Fibroblast of skin of scalp (primary cell): ENCODE results near the gene METTL25.

Experiments used
- DNase-seq: peaks from one replicate; pipeline ENCODE4 v3.0.0-alpha.2; 2013

The METTL25 gene

GRCh38 chr12:82407481-82407880, 49.2 kb downstream of the METTL25 start:
- no peak for DNase-seq

- DNase-seq = no peak
Measured at GRCh38 chr12:82408844-82409243, 50.5 kb downstream of the METTL25 start.

GRCh38 chr12:82411546-82412230, 53.4 kb downstream of the METTL25 start:
- no peak for DNase-seq

DNA sequence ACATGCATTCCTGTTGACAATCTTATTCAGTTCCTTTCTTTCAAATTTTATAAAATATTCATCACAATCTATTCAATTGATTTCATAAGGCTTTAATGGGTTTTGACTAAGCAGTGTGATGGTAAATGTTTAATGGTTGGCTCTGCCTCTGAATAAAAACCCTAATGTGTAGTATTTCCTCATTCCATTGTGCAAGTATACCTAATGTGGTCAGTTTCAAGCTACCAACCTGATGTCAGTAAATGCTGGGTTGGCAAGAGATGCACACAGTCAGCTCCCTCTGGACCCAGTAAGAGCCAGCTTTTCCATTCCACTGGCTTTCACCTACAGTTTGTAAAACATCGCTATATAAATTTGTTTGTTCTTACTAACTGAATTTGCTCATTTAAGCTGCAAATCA, 53.9 kb downstream of the METTL25 start:
- DNase-seq = no peak

DNA sequence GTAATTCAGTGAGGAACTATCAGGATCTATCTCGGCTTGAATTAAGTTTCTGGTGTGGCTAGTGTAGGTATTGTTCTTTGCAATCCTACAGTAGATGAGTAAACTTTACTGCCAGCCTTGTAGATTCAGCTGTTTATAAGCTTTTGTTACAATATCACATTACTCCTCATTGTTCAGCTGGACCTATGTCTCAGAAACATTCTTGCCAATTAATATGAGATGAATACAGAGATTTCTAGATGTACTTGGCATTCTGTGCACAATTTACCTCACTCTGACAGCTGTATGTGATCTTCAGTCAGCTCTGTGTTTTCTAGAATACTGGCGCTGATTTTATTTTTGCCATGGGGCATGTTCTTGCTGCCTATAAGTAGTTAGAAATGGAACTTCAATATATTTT, 55.7 kb downstream of the METTL25 start:
- no peak for DNase-seq

DNA sequence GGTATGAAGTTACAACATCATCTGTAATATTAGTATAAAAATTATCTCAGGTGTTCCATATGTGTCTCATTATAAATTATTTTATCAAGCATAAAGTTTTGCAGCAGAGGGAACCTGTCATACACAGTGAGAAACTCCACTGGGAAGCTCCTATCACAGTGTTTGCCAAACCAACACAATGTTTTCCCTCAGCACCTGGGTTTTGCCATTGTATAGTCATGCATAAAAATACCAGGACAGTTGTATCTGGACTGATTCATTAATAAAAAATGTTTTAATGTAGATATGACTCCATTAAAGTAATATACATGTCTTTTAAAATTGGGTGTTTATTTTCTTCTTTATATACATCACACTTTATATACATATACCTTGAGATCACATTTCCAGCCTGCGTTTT, 56.6 kb downstream of the METTL25 start:
- peak; percentile 1 for DNase-seq

- peak; percentile 27 for DNase-seq
Measured at GRCh38 chr12:82415402-82415801, 57.1 kb downstream of the METTL25 start.

DNA sequence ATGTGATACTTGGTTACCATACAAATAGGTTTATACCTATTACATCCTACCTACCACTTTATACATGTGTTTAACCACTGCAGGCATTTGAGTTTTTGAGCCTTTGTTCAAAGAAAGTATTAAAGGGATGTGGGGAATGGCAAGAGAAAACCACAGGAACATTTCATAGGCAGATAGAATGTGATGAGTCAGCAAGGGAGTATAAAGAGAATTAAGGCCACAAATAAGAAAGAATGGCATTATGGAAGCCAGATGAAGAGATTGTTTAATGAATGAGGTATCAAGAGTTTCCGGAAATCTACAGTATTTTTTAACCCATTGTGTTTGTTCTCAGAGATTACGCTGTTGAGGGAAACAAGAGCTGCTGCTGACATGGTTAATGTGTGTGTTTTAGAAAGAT, 66.9 kb downstream of the METTL25 start:
- DNase-seq = peak; percentile 66

DNA sequence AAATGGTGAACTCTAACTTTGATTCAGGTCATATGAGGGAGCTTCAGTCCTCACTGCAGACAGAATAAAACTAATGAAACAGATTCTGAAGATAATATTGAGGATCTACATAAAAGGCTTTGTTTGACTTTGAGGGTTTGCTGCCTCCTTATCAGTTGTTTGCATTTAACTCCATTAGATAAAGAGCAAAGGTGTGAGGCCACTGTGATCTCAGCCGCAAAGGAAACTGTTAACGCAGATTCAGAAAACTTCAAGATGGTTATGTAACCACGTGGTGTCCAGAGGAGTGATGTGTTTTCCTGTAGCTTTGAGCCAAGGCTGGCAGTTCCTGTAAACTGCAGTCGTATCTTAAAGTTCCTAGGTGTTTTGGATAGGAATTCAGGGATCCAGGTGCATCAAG, 67.8 kb downstream of the METTL25 start:
- DNase-seq = no peak

DNA sequence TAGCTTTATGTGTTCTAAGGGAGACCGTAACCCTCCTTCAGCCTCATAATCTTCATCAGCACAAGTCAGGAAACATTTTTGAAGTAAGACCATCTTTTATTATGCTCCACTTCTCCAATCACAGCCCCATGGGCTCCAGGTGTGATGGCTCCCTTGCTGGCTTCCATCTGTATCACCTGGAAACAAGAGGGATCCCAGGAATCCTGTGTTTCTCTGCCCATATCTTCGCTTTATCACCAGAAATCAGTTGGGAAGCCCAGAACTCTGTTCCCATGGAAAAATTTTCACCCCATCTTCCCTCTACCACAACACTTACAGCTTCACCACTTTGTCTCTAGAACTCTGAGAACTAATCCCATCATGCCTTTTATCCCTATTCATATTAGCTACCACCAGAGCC, 68.3 kb downstream of the METTL25 start:
- DNase-seq = no peak

DNA sequence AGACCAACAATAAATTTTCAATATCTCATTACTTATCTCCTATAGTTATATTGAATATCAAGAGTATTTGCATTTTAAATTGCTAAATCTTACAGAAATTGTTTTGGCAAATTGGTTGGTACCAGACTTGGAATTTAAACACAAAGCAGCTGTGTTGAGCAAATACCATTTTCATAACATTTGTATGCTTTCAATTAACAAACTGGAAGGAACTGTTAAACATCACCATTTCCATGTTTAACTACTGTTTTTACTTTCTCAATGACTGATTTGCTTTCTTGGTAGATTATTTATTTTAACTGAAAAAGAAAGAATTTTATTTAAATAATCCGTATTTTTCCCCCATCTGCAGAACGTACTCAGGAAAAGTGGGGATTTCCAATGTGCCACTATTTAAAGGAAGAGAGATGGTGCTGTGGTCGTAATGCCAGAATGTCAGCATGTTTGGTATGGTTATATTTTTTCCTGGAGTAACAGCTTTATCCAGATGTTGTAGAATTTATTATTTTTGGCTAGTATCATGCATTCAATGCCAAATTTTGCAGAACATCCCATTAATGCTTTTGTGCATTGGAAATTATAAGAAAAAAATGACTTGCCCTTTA, 72.3 kb downstream of the METTL25 start:
- no peak for DNase-seq

GRCh38 chr12:82434392-82434911, 76.1 kb downstream of the METTL25 start:
- no peak for DNase-seq

DNA sequence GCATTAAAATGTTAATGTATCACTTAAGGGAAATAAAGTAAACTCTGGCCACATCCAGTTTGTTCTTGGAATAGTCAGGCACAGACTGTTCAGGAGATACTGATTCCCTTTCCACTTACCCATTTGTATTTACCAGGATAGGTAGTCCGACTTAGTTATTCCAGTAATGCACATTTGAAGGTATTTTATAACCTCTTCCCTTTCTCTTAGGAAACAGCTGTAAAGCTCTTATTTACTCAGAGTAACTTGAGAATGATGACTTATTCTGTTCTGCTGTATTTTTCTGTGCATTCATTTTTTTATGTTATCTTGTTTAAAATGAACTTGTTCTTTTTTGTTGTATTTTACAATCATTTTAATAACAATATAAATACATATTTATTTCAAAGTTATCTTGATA, 78.0 kb downstream of the METTL25 start:
- no peak for DNase-seq

DNA sequence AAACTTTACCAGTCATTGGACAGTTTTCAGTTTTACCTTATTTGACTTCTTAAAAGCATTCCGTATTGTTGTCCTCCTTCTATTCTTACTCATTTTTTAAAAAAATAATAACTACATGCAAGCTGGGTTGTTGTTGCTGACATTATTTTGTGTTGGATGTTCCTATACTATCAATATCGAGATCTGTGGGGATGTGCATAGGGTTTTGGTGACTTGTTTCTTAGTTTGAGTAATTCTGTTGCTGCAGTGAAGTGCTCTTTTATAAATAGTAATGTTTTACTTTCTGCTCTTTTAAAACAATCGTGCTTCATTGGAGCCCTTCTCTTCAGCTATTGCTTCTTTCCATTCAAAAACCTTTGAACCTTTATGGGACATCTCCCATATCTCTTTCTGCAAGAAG, 79.4 kb downstream of the METTL25 start:
- DNase-seq = no peak

DNA sequence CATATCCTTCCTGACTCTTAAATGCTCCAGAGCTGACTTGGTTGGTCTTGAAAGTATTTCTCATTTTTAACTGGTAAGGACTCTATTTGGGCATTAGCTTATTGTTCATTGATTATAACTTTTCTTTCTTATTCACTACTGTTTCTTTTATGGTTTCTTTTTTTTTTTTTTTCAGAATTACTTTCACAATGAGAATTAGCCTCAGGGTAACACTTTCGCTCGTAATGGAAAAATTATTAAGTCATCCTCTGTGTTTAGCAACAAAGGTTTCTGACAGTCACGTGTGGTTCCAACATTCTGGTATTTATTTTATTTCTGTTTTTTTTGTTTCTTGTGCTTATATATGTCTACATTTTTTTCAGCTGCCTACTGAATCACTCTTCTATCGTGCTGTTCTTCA, 80.0 kb downstream of the METTL25 start:
- no peak for DNase-seq

- no peak for DNase-seq
Measured at GRCh38 chr12:82440885-82441284, 82.6 kb downstream of the METTL25 start.

GRCh38 chr12:82448911-82449578, 90.7 kb downstream of the METTL25 start:
- DNase-seq = no peak

DNA sequence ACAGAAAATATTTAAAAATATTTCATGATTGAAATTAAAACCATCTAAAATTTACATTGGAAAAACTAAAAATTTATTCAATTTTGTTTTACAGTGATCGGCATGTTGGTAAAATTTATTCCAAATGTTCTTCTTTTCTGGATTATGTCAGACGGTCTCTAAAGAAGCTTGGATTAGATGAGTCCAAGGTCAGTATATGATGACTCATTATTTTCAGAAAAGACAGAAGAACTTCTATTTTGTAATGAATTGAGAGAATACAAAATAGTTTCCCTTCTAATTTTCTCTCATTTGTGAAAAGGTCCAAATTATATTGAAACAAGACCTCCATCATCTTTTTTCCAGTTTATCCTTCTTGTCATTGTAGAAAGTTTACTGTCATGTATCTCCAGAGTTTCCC, 98.3 kb downstream of the METTL25 start:
- no peak for DNase-seq

DNA sequence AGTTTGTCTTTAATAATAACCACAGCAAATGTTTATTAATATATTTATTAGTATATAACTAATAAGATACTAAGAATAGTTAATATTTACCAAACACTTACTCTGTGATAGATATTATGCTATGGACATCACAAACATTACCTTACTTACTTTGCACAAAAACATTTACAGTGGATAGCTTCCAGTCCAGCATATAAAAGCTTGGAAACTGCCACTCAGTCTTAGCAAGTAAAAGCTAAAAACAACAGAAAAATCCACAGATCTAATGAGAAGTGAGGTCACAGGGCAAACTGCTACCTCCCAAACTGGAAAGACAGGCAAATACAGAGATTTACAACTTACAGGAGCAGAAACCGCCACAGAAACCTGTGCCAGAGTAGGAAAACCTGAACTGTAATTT, 99.8 kb downstream of the METTL25 start:
- DNase-seq = no peak

GRCh38 chr12:82461393-82461792, 103.1 kb downstream of the METTL25 start:
- DNase-seq = no peak

GRCh38 chr12:82461836-82462235, 103.5 kb downstream of the METTL25 start:
- no peak for DNase-seq

GRCh38 chr12:82468563-82468962, 110.2 kb downstream of the METTL25 start:
- no peak for DNase-seq

- DNase-seq = no peak
Measured at GRCh38 chr12:82470906-82471512, 112.7 kb downstream of the METTL25 start.
